H1 (cell line): ENCODE measurements around the gene MRPL40. TPM values are rescaled to one million over a fixed set of nuclear protein-coding genes. Genes with fewer than 3 reads are reported as not detected.

ENCODE experiments used
- HDAC6 ChIP-seq: IDR thresholded peaks from one replicate; pipeline ENCODE4 v1.7.1; 2012; ENCODE audit warnings: low read depth, mild to moderate bottlenecking, inconsistent platforms, low read length, moderate library complexity
- RNF2 ChIP-seq: fragments of 200-900, 300-1000 bp; sonication (generic); IDR thresholded peaks from 2 replicates; pipeline ENCODE4 v1.7.1; 2016; ENCODE audit warnings: borderline replicate concordance, low read depth, mild to moderate bottlenecking, antibody characterized with exemption, low read length; ENCODE audit not compliant: poor library complexity, severe bottlenecking; ENCODE audit errors: missing control alignments
- SIN3A ChIP-seq, 2 experiments: IDR thresholded peaks in 1 of 2; conservative IDR thresholded peaks in 1 of 2; 2 replicates each; pipeline ENCODE4 v1.6.1; 2011 to 2012; ENCODE audit warnings: low read length in 2 of 2, improper control_type of control experiment in 1 of 2, low read depth in 1 of 2, mild to moderate bottlenecking in 1 of 2
- SRF ChIP-seq: IDR thresholded peaks from 2 replicates; pipeline ENCODE4 v1.6.1; 2011; ENCODE audit warnings: mild to moderate bottlenecking, low read depth, low read length, moderate library complexity
- TAF7 ChIP-seq: optimal IDR thresholded peaks from 2 replicates; pipeline ENCODE3; 2011; ENCODE audit warnings: low read depth, mild to moderate bottlenecking, inconsistent platforms, low read length, moderate library complexity, borderline replicate concordance
- polyA plus RNA-seq, 7 experiments: library from polyadenylated mRNA; depleted of rRNA in 3 of 7; stranded (reverse) in 5 of 7; unstranded in 2 of 7; fragments of >200 nt in 5 of 7; fragments of 200-250 nt in 2 of 7; gene quantifications; 1 replicate in 5 of 7; 2 replicates in 1 of 7; 4 replicates in 1 of 7; pipeline versions ENCODE4 v1.2.1 to v1.2.3, GENCODE V29; 2011 to 2013; ENCODE audit warnings: missing spikeins in 2 of 7, mixed read lengths in 2 of 7
- total RNA-seq: library from RNA; stranded (reverse); fragmentation: NEBNext Ultra II Directional; extraction: Animal tissue kit (Norgen Biotek cat#: 25700); gene quantifications from 2 replicates; pipeline ENCODE4 v1.2.1, GENCODE V29; 2021

The MRPL40 gene
- total and polyA plus RNA-seq, 2 of the 8 experiments (the other 6 are each of a cell fraction or from before 2014, with no cell fraction given): 12.4 to 14.5 TPM

- no peak for TF ChIP-seq SRF
- no peak for TF ChIP-seq RNF2
- no peak for TF ChIP-seq HDAC6
- no peak for TF ChIP-seq TAF7
- TF ChIP-seq SIN3A (conservative IDR thresholded peaks at IDR 0.05 in 1 of 2, IDR thresholded peaks at IDR 0.05 in 1 of 2; ENCODE audit: low read depth in 1 of 2, low read length in 2 of 2): peak in 1 of 2 experiments; percentile 43; a peak in 1 of 4 replicates
These were observed 14.4 kb downstream of the MRPL40 start (continued) for GRCh38 chr22:19446603-19447329.
